Endothelial cell of umbilical vein (primary cell): ENCODE results near the gene MARCHF6. TPM values are rescaled to one million over a fixed set of nuclear protein-coding genes. Genes with fewer than 3 reads are reported as not detected.

Experiments
- BruUV-seq: library from RNA; stranded (reverse); fragments of 400-500 nt; replicated peaks from 2 replicates; lab custom pipeline; 2021; lab: Mats Ljungman, UMichigan
- CTCF ChIA-PET: fragments of 300-600, 350-600 bp; sonication (Branson Sonifier 250); formaldehyde crosslinking; loops from one replicate; lab custom pipeline; 2021; ENCODE audit warnings: antibody characterized with exemption, inconsistent platforms; lab: Charles Lee
- POLR2A ChIA-PET: fragments of 300-600, 350-600 bp; sonication (Branson Sonifier 250); formaldehyde crosslinking; loops from one replicate; lab custom pipeline; 2021; ENCODE audit warnings: antibody characterized with exemption, inconsistent platforms; lab: Charles Lee
- DNase-seq: peaks from one replicate; pipeline ENCODE4 v3.0.0-alpha.2; 2011; ENCODE audit warnings: low read depth, low spot score
- FAIRE-seq: peaks from 2 replicates; lab custom pipeline; 2011; peaks lifted over from hg19 to GRCh38; lab: Jason Lieb, UNC
- H2AFZ ChIP-seq: 2 replicates; pipeline ENCODE4 v1.6.0; 2012; ENCODE audit warnings: low read depth, low read length, control low read depth, inconsistent platforms
- H3K27ac ChIP-seq: 2 replicates; pipeline ENCODE4 v1.5.1; 2011; ENCODE audit warnings: low read depth, mild to moderate bottlenecking, control low read depth, low read length, moderate library complexity; ENCODE audit not compliant: insufficient read depth
- H3K27me3 ChIP-seq, 2 experiments: 2 replicates each; pipeline versions ENCODE4 v1.6.0 to v1.6.1; 2011; ENCODE audit warnings: low read length in 2 of 2, mixed read lengths in 1 of 2; ENCODE audit not compliant: control insufficient read depth in 2 of 2, insufficient read depth in 2 of 2
- H3K36me3 ChIP-seq, 2 experiments: 2 replicates in 1 of 2; 3 replicates in 1 of 2; pipeline ENCODE4 v1.5.1; 2011; ENCODE audit warnings: low read length in 2 of 2, mild to moderate bottlenecking in 1 of 2, moderate library complexity in 1 of 2; ENCODE audit not compliant: control insufficient read depth in 2 of 2, insufficient read depth in 2 of 2; ENCODE audit errors: extremely low read depth in 1 of 2
- H3K4me1 ChIP-seq: 3 replicates; pipeline ENCODE4 v1.5.1; 2011; ENCODE audit warnings: mild to moderate bottlenecking, low read length; ENCODE audit not compliant: control insufficient read depth, insufficient read depth; ENCODE audit errors: extremely low read depth
- H3K4me2 ChIP-seq: 2 replicates; pipeline ENCODE4 v1.6.1; 2011; ENCODE audit warnings: low read length, control low read depth, mixed read lengths; ENCODE audit not compliant: insufficient read depth
- H3K4me3 ChIP-seq, 3 experiments: fragments of 200-600 bp in 1 of 3; sonication (generic), shearing (Covaris generic) in 1 of 3; replicated peaks in 1 of 3; 2 replicates each; pipeline ENCODE4 v1.5.1; 2011 to 2016; ENCODE audit warnings: control low read depth in 3 of 3, low read length in 3 of 3, mild to moderate bottlenecking in 2 of 3, inconsistent platforms in 1 of 3, low read depth in 1 of 3, moderate library complexity in 1 of 3; ENCODE audit not compliant: insufficient read depth in 1 of 3
- H3K79me2 ChIP-seq: 2 replicates; pipeline ENCODE4 v1.6.0; 2012; ENCODE audit warnings: low read length, inconsistent platforms; ENCODE audit not compliant: control insufficient read depth, insufficient read depth
- H3K9ac ChIP-seq: replicated peaks from 2 replicates; pipeline ENCODE3; 2011; ENCODE audit warnings: low read length, control low read depth; ENCODE audit not compliant: insufficient read depth; ENCODE audit errors: extremely low read depth
- H3K9me1 ChIP-seq: replicated peaks from 3 replicates; pipeline ENCODE4 v1.6.0; 2011; ENCODE audit warnings: mild to moderate bottlenecking, low read length; ENCODE audit not compliant: control insufficient read depth, insufficient read depth; ENCODE audit errors: extremely low read depth
- H3K9me3 ChIP-seq: replicated peaks from 2 replicates; pipeline ENCODE4 v1.5.1; 2012; ENCODE audit warnings: low read length, inconsistent platforms; ENCODE audit not compliant: control insufficient read depth, insufficient read depth
- H4K20me1 ChIP-seq: replicated peaks from 2 replicates; pipeline ENCODE3; 2011; ENCODE audit warnings: mild to moderate bottlenecking, low read length; ENCODE audit not compliant: control insufficient read depth, insufficient read depth; ENCODE audit errors: extremely low read depth
- EZH2 ChIP-seq: IDR thresholded peaks from 2 replicates; pipeline ENCODE4 v1.6.1; 2012; ENCODE audit warnings: borderline replicate concordance, low read depth, mild to moderate bottlenecking, moderate library complexity, low read length, inconsistent platforms; ENCODE audit not compliant: severe bottlenecking
- FOS ChIP-seq: IDR thresholded peaks from 2 replicates; pipeline ENCODE4 v1.6.1; 2011; ENCODE audit warnings: mild to moderate bottlenecking, low read length, moderate library complexity, borderline replicate concordance; ENCODE audit not compliant: insufficient read depth
- GATA2 ChIP-seq: IDR thresholded peaks from 2 replicates; pipeline ENCODE4 v1.7.0; 2011; ENCODE audit warnings: low read depth, mild to moderate bottlenecking, moderate library complexity, mixed read lengths, low read length; ENCODE audit not compliant: insufficient read length, insufficient read depth
- JUN ChIP-seq: IDR thresholded peaks from 2 replicates; pipeline ENCODE4 v1.6.1; 2011; ENCODE audit warnings: borderline replicate concordance, low read depth; ENCODE audit not compliant: insufficient read length, insufficient read depth
- MYC ChIP-seq: IDR thresholded peaks from one replicate; pipeline ENCODE4 v1.6.1; 2011; ENCODE audit warnings: mild to moderate bottlenecking, low read depth, low read length
- POLR2A ChIP-seq: IDR thresholded peaks from 2 replicates; pipeline ENCODE4 v1.6.1; 2012; ENCODE audit warnings: low read depth, mild to moderate bottlenecking, control low read depth, low read length
- POLR2AphosphoS5 ChIP-seq: IDR thresholded peaks from 2 replicates; pipeline ENCODE4 v1.6.1; 2012; ENCODE audit warnings: low read depth, mild to moderate bottlenecking, control low read depth, low read length, moderate library complexity; ENCODE audit not compliant: insufficient read depth
- dilution Hi-C: fragments of 300-500 bp; cut with MboI; formaldehyde crosslinking; loops from one replicate; pipeline ENCODE4 v1.15.0; 2019; ENCODE audit warnings: low sequenced_read_pairs; ENCODE audit not compliant: extremely low pct_ligation_motif_present
- intact Hi-C: fragments of 100-400 bp; cut with micrococcal nuclease; formaldehyde crosslinking; loops from one replicate; pipeline ENCODE4 v1.10.0; 2022
- polyA plus RNA-seq, 4 experiments: library from polyadenylated mRNA; depleted of rRNA in 3 of 4; stranded (reverse) in 3 of 4; unstranded in 1 of 4; fragments of >200 nt; gene quantifications; 2 replicates each; pipeline versions ENCODE4 v1.2.1 to v1.2.3, GENCODE V29; 2011 to 2012; ENCODE audit warnings: missing spikeins in 1 of 4
- total RNA-seq: library from RNA; stranded (reverse); gene quantifications from 2 replicates; pipeline ENCODE4 v1.2.3, GENCODE V29; 2021
- TF ChIP-seq, protein P1 (sequence below), 2 donors: IDR thresholded peaks; 1 replicate in 1 of 2; 2 replicates in 1 of 2; pipeline ENCODE4 v1.5.1; 2011; ENCODE audit warnings: low read length in 2 of 2, mild to moderate bottlenecking in 2 of 2, moderate library complexity in 2 of 2, control low read depth in 1 of 2, inconsistent platforms in 1 of 2, low read depth in 1 of 2; ENCODE audit not compliant: insufficient read depth in 1 of 2; ENCODE audit errors: extremely low read depth in 1 of 2
- TF ChIP-seq, protein P2 (sequence below): IDR thresholded peaks from 2 replicates; pipeline ENCODE4 v1.6.1; 2011; ENCODE audit not compliant: insufficient read depth, insufficient read length

The MARCHF6 gene
- total and polyA plus RNA-seq, 2 donors (not counting 3 experiments of a cell fraction or from before 2014, with no cell fraction given), result 108 to 112 TPM

- ChIA-PET CTCF (no interaction called here), POLR2A (no interaction called here)
- Histone ChIP-seq H3K9me1 (no peaks in the 10 kb centered on the region), H3K27ac (no peak overlapping the region), H3K4me1 (no peaks in the 10 kb centered on the region), H3K27me3 (no peaks in the 10 kb centered on the region), H3K4me3 (no peak overlapping the region), H2AFZ (no peak overlapping the region), H3K79me2 (peaks cover 97% of the 10 kb centered on the region), H3K4me2 (no peak overlapping the region), H3K36me3 (no peaks in the 10 kb centered on the region), H3K9me3 (no peaks in the 10 kb centered on the region), H3K9ac (no peak overlapping the region), H4K20me1 (peaks cover 25% of the 10 kb centered on the region)
- no peak for FAIRE-seq
- BruUV-seq, result no TSS peak
- no peak for DNase-seq
- intact Hi-C loops (no loop called here), dilution Hi-C loops (no loop called here)
- TF ChIP-seq, protein P1, sequence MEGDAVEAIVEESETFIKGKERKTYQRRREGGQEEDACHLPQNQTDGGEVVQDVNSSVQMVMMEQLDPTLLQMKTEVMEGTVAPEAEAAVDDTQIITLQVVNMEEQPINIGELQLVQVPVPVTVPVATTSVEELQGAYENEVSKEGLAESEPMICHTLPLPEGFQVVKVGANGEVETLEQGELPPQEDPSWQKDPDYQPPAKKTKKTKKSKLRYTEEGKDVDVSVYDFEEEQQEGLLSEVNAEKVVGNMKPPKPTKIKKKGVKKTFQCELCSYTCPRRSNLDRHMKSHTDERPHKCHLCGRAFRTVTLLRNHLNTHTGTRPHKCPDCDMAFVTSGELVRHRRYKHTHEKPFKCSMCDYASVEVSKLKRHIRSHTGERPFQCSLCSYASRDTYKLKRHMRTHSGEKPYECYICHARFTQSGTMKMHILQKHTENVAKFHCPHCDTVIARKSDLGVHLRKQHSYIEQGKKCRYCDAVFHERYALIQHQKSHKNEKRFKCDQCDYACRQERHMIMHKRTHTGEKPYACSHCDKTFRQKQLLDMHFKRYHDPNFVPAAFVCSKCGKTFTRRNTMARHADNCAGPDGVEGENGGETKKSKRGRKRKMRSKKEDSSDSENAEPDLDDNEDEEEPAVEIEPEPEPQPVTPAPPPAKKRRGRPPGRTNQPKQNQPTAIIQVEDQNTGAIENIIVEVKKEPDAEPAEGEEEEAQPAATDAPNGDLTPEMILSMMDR (IDR thresholded peaks at IDR 0.05; ENCODE audit: extremely low read depth in 1 of 2, insufficient read depth in 1 of 2, low read depth in 1 of 2, low read length in 2 of 2), result no peak
- TF ChIP-seq, protein P2, sequence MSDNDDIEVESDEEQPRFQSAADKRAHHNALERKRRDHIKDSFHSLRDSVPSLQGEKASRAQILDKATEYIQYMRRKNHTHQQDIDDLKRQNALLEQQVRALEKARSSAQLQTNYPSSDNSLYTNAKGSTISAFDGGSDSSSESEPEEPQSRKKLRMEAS, result no peak
- no peak for TF ChIP-seq POLR2A
- TF ChIP-seq POLR2AphosphoS5, result no peak
- TF ChIP-seq GATA2, result no peak
- TF ChIP-seq FOS, result no peak
- TF ChIP-seq MYC, result no peak
- no peak for TF ChIP-seq JUN
- no peak for TF ChIP-seq EZH2
Measured at GRCh38 chr5:10365782-10366181, 12.3 kb downstream of the MARCHF6 start.
